Epithelial cell of alveolus of lung (primary cell): Measurements from ENCODE around the gene LOXL4. TPM values are rescaled to one million over a fixed set of nuclear protein-coding genes. Genes with fewer than 3 reads are reported as not detected.

Source experiments
- total RNA-seq: library from RNA; depleted of rRNA; stranded (reverse); fragments of >200 nt; gene quantifications from 2 replicates; pipeline ENCODE4 v1.2.1, GENCODE V29; 2015

LOXL4 gene
- 6.9 and 56.1 TPM in 2 replicates for total RNA-seq

DNA sequence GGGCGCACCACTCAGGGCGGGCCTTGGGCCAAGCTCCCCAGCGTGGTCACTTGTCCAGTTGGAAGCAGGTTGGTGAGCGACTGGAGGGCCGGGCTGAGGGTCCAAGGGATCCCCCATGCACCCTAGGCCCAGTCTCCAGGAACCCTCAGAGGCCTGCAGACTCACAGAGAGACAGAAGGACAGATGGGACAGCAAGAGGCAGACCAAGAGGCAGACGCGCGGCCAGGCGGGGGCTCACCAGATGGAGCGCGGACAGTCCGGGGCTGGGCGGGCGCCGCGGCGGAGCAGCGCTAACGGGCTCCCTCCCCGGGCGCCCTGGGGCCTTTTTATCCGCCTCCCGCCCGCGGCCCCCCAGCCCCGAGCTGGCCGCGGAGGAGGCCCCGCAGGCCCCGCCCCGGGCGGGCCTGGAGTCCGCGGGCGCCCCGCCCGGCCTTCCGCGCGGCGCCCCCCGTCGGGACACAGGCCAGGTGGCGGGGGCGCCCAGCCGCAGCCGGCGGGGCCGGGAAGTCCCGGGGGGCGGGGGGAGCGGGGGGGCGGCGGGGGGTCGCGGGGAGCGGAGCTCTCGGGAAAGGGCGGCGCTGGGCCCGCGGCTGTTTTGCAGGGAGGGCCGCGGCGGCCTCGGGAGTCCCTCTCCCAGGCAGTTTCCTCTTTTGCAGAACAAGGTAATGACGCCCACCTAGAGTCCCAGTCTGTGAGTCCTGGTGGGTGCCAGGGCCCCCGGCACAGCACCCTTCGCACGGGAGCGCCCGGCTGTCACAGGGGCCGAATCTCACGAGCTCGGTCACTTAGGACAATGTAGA, at the start of gene LOXL4:
LOXL4 (minus strand) TSS at position 301 of the 800 bp plus-strand sequence. CDS start 5,175 bp downstream, outside the sequence.

Other genes starting within 250 kb of the LOXL4 start
- gene CRTAC1, start 237.6 kb downstream of the LOXL4 start, total RNA-seq, result not detected in 2 replicates
- gene R3HCC1L, start 133.5 kb downstream of the LOXL4 start, total RNA-seq, result 6.2 and 14.1 TPM in 2 replicates
- gene PYROXD2, start 147.0 kb upstream of the LOXL4 start, total RNA-seq, result 8.3 and 14.4 TPM in 2 replicates
- 42.1 and 57.7 TPM in 2 replicates for gene HPS1, start 178.7 kb upstream of the LOXL4 start, total RNA-seq